OCI-LY1 (cell line): ENCODE data around the gene VPS35L.

Experiments used
- EZH2 ChIP-seq: fragments of 200-600 bp; sonication (generic), shearing (Covaris generic); IDR thresholded peaks from 2 replicates; pipeline ENCODE4 v1.8.0; 2017; ENCODE audit warnings: borderline replicate concordance, mixed run types, mild to moderate bottlenecking, antibody characterized with exemption, low read length, moderate library complexity, mixed read lengths
- TF ChIP-seq, protein P1 (sequence below): fragments of 200-600 bp; sonication (generic), shearing (Covaris generic); IDR thresholded peaks from 2 replicates; pipeline ENCODE4 v1.5.1; 2017; ENCODE audit warnings: mild to moderate bottlenecking, antibody characterized with exemption, low read length, moderate library complexity, mixed read lengths

DNA sequence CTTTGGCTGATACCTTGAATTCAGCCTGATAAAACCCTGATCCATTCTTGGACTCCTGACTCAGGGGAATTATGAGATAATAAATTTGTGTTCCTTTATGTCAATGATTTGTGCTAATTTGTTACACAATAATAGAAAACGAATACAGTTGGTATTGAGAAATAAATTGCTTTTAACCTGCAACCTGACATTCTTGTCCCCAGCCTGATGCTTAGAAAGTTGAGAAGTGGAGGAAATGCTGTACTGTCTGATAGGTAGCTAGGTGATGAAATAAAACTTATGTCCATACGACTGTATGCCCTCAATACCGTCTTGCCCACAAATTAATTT is 173.1 kb downstream of the VPS35L start:
- TF ChIP-seq, protein P1, sequence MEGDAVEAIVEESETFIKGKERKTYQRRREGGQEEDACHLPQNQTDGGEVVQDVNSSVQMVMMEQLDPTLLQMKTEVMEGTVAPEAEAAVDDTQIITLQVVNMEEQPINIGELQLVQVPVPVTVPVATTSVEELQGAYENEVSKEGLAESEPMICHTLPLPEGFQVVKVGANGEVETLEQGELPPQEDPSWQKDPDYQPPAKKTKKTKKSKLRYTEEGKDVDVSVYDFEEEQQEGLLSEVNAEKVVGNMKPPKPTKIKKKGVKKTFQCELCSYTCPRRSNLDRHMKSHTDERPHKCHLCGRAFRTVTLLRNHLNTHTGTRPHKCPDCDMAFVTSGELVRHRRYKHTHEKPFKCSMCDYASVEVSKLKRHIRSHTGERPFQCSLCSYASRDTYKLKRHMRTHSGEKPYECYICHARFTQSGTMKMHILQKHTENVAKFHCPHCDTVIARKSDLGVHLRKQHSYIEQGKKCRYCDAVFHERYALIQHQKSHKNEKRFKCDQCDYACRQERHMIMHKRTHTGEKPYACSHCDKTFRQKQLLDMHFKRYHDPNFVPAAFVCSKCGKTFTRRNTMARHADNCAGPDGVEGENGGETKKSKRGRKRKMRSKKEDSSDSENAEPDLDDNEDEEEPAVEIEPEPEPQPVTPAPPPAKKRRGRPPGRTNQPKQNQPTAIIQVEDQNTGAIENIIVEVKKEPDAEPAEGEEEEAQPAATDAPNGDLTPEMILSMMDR, result no peak
- no peak for TF ChIP-seq EZH2
